Measurements from ENCODE around the gene SPEM3.
"Not testable (repeated sequence)": the region's sequence is repeated elsewhere in the genome, so short reads cannot be mapped to it uniquely, and the experiment has no call there.

Gene SPEM3

DNA sequence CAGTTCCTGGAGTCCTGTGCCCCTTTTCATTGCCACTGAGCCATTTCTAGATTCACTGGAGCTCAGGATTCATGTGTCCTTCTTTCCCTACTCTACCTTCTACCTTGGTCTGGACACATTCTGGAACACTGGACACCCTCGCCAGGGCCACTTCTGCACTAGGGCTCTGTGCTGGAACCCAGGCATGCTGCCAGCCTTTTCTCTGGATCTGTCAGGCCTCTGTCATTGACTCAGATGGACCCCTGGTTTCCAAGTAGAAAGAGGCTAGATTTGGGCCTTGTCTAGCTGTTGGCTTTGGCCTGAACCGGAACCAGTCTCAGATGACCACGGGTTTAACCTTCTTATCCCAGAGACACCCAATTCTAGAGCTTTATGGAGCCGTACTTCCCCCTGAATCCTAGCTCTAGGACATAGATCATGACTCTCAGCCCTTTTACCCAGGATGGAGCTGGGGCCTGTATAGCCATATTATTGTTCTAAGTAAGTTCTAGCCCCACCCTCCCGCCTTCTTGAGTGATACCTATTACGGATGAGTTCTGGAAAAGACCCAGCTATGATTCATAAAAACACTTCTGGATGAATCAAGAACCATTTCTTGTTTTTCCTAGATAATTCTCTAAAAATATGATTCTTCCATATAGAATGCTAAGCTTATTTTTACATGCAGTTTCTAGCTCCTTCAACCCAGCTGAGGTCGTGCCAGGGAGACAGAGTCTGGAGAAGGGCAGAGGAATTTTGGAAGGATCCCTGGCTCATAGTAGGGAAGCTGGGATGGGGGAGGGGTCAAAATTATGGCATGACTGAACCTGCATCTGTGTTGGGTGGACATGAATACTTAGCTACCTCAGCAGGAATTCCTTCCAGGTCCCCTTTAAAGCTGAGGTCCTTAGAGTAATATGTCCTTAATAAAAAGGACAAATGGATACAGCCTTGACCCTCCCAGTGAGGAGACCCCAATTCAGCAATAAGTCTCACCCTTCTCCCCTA lies 15.1 kb downstream of the SPEM3 start:
- DNase-seq: no peak

DNA sequence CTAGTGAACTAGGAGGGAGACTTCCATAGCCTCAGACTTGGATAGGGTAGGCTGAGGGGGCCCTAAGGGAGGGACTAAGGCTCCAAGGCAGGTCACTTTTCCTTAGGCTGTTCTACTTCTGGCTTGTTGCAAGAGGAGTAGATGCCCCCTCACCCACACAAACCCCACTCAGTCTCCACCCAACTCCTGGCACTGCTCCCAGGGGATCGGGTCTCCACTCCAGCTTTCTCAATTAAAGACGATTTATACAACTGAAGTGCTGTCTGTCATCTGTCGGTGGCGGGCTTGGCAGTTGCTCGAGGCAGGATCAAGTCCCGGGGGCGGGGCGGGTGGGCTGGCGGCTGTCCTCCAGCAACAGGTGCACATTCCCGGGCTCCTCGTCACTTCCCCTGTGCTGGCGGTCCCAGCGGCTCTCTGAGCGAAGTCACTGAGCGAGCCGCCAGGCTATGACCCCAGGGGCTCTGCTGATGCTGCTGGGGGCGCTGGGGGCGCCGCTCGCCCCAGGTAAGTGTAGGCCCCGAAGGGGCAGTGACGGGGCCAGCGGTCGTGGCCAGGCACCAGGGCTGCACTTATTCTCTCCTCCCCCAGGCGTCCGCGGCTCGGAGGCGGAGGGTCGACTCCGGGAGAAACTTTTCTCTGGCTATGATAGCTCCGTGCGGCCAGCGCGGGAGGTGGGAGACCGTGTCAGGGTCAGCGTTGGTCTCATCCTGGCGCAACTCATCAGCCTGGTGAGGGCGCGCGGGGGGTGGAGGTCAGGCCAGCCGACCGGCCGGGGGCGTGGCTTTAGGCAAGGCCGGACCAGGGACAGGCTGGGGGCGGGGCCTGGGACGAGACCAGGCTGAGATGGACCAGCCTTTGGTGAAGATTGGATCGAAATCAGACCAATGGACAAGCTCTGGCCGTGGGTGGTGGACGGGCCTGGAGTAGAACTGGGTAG lies 16.3 kb downstream of the SPEM3 start, which contains the start of gene CHRNB1:
Gene CHRNB1, plus strand, starts transcription at position 380 of the 937 bp plus-strand sequence. Its CDS starts 67 bp downstream, at position 447.
- DNase-seq: peak in 1 of 2 donors; percentile 45

DNA sequence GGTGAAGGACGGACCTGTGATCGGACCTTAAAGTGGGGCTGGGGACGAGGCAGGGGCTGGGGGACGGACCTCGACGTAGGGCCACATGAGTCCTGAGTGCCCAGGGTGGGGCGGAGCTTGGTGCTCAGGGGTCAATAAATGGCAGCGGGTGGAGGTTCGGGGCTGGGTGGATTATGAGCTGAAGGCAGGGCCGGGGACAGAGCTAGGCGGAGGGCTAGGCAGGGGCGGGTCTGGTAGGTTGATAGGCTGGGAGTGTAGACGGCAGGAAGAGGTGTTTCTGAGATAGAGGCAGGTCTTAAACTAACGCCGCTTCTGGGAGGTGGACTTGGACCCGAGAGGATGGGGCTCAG lies 16.9 kb downstream of the SPEM3 start:
- peak; percentile 32 to 45 for DNase-seq

DNA sequence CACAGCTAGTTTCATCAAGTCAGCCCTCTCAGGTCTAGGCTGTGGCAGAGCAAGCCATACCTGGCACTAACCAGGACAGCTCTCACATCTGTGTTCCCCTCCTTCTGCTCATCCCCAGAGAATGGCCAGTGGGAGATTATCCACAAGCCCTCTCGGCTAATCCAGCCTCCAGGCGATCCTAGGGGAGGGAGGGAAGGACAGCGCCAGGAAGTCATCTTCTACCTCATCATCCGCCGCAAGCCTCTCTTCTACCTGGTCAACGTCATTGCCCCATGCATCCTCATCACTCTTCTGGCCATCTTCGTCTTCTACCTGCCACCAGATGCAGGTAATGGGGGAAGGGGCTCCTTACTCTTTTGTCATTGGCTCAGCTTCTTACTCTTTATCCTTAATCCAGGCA lies 19.8 kb downstream of the SPEM3 start:
- DNase-seq: no peak

DNA sequence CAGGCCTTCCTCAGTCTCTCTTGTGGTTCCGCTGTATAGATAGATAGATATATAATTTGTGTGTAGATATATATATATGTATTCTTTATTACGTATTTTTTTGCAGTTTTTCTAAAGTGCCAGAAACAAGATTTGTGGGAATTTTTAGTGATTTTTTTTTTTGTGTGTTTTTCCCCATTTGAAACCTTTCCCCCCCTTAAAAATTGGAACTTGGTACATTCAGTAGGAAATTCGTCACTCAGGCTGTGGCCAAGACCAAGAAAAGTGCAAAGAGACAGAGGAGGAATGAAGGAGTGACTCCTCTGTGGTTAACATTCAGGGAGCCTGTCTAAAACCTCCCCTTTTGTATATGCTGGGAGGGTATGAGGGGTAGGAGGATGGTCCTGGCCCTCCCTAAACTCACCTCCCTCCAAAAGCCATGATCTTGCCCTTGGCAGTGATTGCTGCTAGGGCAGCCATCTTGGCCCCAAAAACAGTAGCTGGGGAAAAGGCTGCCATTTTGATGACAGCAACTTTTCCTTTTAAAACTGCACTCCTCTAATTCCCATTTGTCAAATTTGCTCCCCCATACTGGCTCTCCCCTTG lies 31.4 kb downstream of the SPEM3 start:
- no peak for DNase-seq

DNA sequence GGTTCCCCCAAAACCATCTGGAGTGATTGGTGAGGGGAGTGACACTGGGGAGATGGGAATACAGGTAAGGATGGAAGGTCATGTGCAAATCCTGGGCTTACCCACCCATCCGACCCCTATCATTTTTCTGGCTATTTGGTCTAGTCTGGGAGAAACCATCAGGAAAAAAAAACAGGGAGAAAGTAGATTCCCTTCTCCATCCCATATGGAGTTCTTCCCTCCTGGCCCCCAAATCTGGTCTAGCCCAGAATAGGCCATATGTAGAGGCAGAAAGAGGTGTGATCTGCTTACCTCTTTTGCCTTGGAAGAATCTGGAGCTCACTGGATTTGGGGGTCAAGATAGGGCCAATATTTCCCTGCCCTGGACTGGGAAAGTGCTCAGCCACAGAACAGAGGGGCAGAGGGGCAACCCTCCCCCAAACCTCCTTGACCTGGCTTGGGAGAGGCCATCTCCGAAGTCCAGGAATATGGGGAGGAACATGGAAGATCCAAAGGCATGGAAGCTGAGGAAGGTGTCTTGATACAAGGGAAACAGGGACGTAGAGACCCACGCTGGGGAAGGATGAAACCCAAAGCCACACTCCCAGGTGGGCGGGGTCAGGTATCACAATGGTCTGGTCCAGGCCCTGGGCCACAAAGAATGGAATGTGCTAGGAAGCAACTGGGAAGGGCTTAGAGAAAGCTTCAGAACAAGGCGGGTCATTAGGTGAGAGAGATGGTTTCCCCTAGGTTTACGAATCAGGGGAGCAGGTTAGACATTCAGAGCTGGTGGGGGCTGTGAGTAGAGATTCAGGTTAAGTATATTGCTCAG lies 32.4 kb downstream of the SPEM3 start:
- DNase-seq: no peak

DNA sequence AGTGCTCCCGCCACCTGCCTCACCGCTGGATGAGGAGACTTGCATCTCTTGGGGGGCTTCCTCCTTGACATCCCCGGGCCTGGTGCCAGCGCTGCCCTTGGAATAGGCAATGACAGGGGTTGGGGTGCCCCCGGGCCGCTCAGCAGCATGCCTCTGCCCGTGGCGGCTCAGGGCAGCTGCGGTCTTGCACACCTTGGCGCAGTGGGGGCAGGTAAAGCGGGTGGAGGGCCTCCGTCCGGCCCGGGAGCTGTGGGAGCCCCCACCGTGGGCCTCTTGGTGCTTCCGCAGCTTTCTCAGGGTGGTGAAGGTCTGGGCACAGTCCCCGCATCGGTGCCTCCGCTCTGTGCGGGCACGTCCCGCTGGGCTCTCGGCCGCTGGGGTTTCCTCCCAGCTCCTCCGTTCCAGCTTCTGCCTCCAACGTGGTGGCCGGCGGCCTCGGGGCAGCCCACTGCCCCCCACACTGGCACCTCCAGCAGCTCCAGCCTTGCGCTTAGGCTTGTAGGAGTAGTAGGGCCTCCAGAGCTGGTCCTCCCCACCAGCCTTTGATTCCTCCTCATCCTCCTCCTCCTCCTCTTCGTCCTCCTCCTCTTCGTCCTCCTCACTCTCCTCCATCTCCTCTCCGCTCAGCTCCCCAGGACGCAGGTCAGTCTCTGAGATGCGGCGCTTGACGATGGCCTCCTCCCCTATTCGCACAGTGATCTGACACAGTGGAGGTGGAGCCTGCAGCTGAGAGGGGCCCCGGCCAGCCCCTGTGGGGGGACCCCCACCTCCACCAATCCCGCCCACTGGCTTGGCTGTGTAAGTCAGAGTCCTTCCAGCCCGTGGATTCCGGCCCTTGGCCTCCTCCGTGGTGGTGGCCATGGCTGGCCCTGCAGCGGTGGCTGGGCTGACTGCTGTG lies 34.1 kb downstream of the SPEM3 start:
- DNase-seq: no peak

DNA sequence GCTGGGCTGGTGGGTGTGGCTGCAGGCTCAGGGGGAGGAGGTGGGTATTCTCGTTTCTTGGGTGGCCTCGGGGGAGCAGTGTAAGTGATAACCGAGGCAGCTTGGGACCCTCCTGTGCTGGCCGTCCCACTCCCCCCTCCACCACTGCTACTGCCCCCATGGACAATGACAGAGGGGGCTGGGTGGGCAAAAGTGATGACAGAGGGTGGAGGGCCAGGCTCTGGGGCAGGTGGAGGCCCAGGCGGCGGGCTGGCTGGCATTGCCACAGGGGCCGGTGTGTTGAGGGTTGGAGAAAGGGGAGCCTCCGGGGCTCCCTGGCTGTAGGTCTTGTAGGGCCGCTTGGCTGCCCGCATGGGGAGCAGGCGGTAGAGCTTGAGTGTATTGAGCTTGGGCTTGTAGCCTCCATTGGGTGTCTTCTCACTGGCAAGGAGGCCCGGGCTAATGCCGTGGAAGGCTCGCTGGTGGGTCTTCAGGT lies 34.8 kb downstream of the SPEM3 start:
- no peak for DNase-seq

DNA sequence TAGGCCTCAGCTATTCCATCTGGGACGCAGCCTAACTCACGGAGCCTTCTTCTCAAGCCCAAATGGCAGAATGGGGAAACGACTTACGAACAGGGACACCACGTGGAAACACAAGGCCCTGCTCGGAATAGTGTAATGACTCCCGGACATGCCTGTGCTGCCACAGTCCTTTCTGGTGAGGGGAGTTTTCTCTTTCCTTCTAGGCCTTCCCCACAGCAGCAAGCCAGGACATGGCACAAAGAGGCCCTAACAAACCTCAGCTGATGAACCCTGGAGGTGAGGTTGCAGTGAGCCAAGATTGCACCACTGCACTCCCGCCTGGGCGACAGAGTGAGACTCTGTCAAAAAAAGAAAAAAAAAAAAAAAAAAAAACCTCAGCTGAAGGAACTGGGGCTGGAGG lies 35.4 kb downstream of the SPEM3 start:
- no peak for DNase-seq

DNA sequence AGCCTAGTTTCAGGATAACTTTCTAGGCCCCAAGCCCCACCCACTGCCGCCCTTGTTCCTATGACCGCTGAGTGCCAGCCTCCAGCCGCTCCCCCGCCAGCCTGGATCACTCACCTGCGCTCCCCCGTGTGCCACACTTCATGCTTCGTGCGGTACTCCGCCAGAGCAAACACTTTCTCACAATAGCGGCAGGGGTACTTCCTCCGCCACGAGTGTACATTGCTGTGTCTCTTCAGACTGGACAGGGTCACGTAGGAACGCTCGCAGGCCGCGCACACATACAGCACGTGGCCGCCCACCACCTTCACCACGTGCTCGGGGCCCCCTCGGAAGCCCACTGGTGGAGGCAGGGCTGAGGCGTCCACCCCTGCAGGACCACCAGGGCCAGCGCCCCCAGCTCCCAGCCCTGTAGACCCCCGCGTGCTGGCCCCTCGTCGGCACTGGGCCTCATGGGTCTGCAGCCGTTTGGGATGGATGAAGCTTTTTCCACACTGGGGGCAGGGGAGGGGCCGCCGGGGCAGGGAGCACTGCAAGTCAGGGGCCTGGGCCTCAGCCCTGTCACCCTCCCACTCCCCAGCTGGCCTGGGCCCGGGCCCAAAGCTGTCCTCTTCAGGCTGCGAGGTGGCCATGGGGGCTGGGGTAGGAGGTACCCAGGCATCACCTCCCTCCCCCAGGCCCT lies 37.1 kb downstream of the SPEM3 start:
- DNase-seq: no peak

DNA sequence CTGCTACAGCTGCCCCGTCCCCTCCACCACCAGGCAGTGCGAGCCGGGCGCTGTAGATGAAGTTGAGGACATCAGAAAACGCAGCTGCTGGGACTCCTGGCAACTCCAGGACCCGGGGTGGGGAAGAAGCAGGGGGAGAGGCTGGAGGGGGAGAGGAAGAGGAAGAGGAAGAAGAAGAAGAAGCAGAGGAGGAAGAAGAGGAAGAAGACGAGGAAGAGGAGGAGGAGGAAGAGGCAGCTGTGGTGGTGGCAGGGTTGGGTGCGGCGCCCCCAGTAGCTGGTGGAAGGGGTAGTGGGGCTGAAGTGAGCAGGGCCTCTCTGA lies 37.6 kb downstream of the SPEM3 start:
- DNase-seq: no peak

DNA sequence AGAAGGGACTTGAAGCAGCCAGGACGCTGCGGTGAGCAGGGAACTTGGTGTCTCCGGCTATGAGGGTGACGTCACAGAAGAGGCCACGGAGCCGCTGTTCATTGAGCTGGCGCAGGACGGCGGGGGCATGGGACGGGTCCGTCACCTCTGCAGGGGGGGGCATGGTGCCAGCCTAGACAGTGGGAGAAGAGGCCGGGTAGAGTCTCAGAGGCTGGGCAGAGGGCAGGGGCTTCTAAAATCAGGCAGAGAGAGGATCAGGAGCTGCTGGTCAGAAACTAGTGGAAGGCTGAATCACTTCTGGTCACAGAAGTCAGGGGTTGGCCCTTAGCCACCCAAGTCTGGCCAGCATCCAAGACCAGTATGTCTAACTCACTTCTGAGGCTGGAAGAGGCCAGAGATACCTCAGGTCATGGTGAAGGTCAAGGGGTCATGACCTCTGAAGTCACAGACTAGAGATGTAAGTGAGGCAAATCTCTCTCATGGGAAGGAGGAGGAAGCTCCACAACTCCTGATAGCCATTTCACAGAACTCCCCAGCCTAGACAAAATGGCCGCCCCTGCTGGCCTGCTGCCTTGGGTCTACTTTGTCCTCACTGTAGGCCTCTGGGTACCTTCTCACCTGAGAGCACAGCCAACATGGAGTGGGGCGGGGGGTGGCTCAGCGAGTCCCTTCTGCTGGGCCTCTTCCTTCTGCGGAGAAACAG lies 38.1 kb downstream of the SPEM3 start:
- DNase-seq: peak in 1 of 2 donors; percentile 46

DNA sequence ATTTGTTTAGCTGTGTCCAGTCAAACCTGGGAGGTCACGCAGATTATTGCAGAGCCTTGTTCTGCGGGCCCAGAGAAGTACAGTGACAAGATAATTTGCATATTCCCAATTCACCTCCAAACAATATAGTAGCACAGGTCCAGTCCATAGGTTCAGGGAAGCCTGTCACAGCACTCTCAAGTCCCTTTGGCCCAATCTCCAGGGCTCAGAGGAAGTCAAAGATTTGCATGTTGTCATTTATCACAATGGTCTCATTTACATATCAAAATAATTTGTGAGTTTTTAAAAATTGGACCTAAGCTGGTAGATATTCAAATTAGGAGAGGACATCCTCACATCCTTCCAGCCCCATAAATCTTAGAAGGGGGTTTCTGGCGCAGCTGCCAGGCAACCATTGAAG lies 38.8 kb downstream of the SPEM3 start:
- no peak for DNase-seq

DNA sequence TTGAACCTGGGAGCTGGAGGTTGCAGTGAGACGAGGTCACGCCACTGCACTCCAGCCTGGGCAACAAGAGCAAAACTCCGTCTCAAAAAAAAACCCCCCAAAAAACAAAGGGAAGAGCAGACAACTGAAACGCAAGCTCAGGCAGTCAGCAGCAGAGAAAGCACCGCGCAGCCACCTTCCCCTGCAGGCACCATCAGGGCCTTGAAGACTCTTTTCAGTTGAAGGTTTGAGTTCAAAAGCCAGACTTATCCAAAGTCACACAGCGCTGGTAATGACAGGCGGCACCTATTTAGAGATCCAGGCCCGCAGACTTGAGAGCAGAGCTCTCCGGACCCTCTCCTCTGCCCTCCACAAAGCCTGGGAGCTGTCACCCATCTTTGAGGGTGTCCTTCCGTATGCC lies 39.6 kb downstream of the SPEM3 start:
- DNase-seq: no peak

DNA sequence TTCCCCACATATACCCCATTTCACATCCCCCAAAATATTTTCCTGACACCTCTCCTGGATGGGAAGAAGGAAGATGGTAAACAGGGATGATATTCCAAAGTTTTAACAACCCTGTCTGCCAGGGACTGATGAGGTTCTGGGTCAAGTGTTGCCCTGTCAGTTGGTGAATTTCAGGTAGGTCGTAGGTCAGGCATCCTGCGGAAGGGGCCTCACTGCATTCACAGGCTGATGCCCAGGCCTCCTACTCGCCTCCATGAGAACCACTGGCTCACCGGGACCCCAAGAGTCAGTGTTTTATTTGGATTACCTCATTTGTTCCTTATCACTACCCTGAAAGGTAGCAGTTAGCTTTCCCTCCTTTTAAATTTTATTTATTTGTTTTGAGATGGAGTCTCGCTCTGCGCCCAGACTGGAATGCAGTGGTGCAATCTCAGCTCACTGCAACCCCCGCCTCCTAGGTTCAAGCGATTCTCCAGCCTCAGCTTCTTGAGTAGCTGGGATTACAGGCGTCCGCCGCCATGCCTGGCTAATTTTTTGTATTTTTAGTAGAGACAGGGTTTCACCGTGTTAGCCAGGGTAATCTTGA lies 40.2 kb downstream of the SPEM3 start:
- no peak for DNase-seq

DNA sequence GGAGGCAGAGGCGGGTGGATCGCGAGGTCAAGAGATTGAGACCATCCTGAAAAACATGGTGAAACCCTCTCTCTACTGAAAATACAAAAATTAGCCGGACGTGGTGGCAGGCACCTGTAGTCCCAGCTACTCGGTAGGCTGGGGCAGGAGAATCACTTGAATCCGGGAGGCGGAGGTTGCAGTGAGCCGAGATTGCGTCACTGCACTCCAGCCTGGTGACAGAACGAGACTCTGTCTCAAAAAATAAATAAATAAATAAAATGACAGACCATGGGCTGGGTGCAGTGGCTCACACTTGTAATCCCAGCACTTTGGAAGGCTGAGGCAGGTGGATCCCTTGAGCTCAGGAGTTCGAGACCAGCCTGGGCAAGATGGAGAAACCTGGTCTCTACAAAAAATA lies 41.2 kb downstream of the SPEM3 start:
- not testable (repeated sequence) for DNase-seq

DNA sequence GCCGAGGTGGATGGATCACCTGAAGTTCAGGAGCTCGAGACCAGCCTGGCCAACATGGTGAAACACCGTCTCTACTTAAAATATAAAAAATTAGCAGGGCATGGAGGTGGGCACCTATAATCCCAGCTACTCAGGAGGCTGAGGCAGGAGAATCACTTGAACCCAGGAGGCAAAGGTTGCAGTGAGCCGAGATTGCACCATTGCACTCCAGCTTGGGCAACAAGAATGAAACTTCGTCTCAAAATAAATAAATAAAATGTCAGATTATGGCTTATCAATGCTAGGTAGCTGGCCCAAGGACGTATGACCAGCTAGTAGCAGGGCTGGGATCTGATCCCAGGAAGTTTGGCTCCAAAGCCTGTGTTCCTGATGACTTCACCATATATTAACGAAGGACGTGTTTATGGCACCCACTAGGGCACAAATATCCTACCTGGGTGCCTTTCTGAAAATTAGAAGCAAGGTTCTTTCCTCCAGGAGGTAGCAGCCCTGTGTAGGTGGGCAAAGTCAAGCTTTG lies 41.9 kb downstream of the SPEM3 start:
- DNase-seq: not testable (repeated sequence)

DNA sequence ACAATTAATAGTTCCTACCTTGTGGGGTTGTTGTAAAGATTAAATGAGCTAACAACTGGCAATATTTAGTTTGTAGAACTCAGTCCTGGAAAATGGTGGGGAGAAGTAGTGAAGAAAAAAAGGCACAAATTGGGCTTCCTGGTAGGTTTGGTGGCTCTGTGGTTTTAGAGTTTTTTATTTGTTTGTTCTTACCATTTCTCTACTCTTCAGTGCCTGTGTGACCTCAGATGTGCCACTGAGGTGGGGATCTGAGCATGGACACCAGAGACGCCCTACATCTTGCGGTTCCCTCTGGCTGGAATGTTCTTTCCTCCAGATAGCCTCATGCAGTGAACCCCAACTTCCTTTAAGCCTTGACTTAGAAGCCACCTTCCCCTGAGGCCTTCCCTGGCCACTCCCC lies 43.1 kb downstream of the SPEM3 start:
- no peak for DNase-seq

DNA sequence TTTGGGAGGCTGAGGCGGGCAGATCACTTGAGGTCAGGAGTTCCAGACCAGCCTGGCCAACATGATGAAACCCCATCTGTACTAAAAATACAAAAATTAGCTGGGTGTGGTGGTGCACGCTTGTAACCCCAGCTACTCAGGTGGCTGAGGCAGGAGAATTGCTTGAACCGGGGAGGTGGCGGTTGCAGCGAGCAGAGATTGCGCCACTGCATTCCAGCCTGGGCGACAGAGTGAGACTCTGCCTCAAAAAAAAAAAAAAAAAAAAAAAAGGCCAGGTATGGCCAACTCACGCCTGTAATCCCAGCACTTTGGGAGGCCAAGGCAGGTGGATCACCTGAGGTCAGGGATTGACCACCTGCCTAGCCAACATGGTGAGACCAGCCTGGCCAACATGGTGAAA lies 46.1 kb downstream of the SPEM3 start:
- DNase-seq: not testable (repeated sequence)

All from CD4-positive, alpha-beta T cell treated with Interferon alpha-2 for 1 hour (primary cell).